Right lobe of liver (tissue), 6 donors: Measurements from ENCODE around the gene ELOA. TPM values are rescaled to one million over a fixed set of nuclear protein-coding genes. Genes with fewer than 3 reads are reported as not detected.
A peak's percentile ranks its signal among the peaks of the same experiment; 100 is the strongest.

Source experiments
- ATAC-seq, 4 donors: fragments of 200-7000 bp; cut with Tn5 transposase; one replicate each; pipeline ENCODE4 v1.9.1; 2020; ENCODE audit warnings: mild to moderate bottlenecking in 4 of 4, moderate library complexity in 4 of 4
- DNase-seq, 3 donors: peaks; one replicate each; pipeline ENCODE4 v3.0.0-alpha.2; 2020
- H3K27ac ChIP-seq, 3 donors: fragments of 200-600 bp; one replicate each; pipeline ENCODE4 v1.8.0; 2022
- H3K27me3 ChIP-seq, 2 donors: fragments of 200-600 bp; one replicate each; pipeline ENCODE4 v1.8.0; 2022
- H3K36me3 ChIP-seq, 4 donors: fragments of 200-600 bp; sonication (generic) in 1 of 4; one replicate each; pipeline versions ENCODE4 v1.5.1 to v1.8.0; 2017 to 2022; ENCODE audit warnings: control low read depth in 1 of 4
- H3K4me1 ChIP-seq, 4 donors: fragments of 200-600 bp; sonication (generic) in 1 of 4; one replicate each; pipeline versions ENCODE4 v1.5.1 to v1.8.0; 2017 to 2022; ENCODE audit warnings: control low read depth in 1 of 4
- H3K4me3 ChIP-seq, 3 donors: fragments of 200-600 bp; one replicate each; pipeline ENCODE4 v1.8.0; 2022
- H3K9me3 ChIP-seq, 4 donors: fragments of 200-600 bp; sonication (generic) in 1 of 4; one replicate each; pipeline versions ENCODE4 v1.5.1 to v1.8.0; 2017 to 2022; ENCODE audit warnings: control low read depth in 1 of 4
- POLR2A ChIP-seq: fragments of 450-650 bp; IDR thresholded peaks from one replicate; pipeline ENCODE4 v1.6.1; 2017; ENCODE audit warnings: antibody characterized with exemption, mild to moderate bottlenecking
- WGBS: methylation state at CpG from one replicate; pipeline ENCODE4 v1.1.6; 2018; ENCODE audit warnings: low coverage, low lambda C conversion rate; ENCODE audit not compliant: insufficient coverage; ENCODE audit errors: missing lambda C conversion rate; 5-methylcytosine and 5-hydroxymethylcytosine counted together
- intact Hi-C, 2 donors: fragments of 100-400 bp; cut with DNase I; formaldehyde crosslinking; loops; one replicate each; pipeline versions ENCODE4 v1.11.2 to v1.14.1; 2022
- total RNA-seq, 6 experiments: library from RNA; depleted of rRNA in 2 of 6; stranded (reverse); fragments of >200 nt in 2 of 6; fragmentation: NEBNext Ultra II Directional in 3 of 6; extraction: Animal tissue kit (Norgen Biotek cat#: 25700) in 3 of 6; gene quantifications; one replicate each; pipeline versions ENCODE4 v1.1.0 to v1.2.4, GENCODE V29; 2016 to 2023
- TF ChIP-seq, protein P1 (sequence below), 4 donors: fragments of 200-600 bp in 3 of 4; fragments of 450-650 bp in 1 of 4; IDR thresholded peaks; one replicate each; pipeline versions ENCODE4 v1.5.1 to v1.8.0; 2016 to 2022; ENCODE audit warnings: antibody characterized with exemption in 4 of 4, mild to moderate bottlenecking in 2 of 4
- donor health status: DM: no; HTN: yes; CAD: no.
- donor health status: DM: no; HTN: no; CAD: no.
- donor health status: DM: no; HTN: no; CAD: no.
- donor health status: DM: no; HTN: yes; CAD: no.
- donor health status: DM: no; HTN: yes; CAD: no.

ELOA gene
- total RNA-seq, 6 experiments from 2014 or later: 21.1 to 42.2 (median 36.1) TPM

DNA sequence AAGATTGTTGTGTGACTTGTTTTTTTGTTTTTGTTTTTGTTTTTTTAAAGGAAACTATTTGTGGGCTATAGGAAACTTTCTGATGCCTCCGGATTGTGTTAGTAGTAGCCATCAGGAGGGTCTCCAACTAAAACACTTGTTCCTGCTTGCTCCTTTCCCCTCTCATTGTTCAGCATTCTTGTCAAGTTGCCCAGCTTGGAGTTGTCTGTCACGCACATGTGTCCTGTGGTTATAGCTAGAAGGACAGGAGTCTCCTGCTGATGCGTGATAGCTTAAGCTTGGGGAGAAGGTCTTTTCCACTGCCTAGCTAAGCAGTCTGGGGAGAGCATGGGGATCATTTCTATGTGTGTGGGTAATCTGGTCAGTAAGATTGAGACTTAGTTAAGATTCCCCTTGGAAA lies 44.4 kb downstream of the ELOA start:
- ATAC-seq (no peak), DNase-seq (no peak)
- no peak for TF ChIP-seq POLR2A
- TF ChIP-seq, protein P1, sequence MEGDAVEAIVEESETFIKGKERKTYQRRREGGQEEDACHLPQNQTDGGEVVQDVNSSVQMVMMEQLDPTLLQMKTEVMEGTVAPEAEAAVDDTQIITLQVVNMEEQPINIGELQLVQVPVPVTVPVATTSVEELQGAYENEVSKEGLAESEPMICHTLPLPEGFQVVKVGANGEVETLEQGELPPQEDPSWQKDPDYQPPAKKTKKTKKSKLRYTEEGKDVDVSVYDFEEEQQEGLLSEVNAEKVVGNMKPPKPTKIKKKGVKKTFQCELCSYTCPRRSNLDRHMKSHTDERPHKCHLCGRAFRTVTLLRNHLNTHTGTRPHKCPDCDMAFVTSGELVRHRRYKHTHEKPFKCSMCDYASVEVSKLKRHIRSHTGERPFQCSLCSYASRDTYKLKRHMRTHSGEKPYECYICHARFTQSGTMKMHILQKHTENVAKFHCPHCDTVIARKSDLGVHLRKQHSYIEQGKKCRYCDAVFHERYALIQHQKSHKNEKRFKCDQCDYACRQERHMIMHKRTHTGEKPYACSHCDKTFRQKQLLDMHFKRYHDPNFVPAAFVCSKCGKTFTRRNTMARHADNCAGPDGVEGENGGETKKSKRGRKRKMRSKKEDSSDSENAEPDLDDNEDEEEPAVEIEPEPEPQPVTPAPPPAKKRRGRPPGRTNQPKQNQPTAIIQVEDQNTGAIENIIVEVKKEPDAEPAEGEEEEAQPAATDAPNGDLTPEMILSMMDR (IDR thresholded peaks at IDR 0.05): no peak
- peaks cover 0 to 2% (median 0%) of the 10 kb centered on the region in 4 donors for H3K9me3 ChIP-seq
- peaks cover 0 to 27% (median 13%) of the 10 kb centered on the region in 4 donors for H3K36me3 ChIP-seq
- H3K27ac ChIP-seq: no peak overlapping the region
- H3K4me3 ChIP-seq: no peak overlapping the region
- WGBS: 73% methylated on average over 2 of the region's 3 CpGs
- intact Hi-C loops: no loop called here
- no peaks in the 10 kb centered on the region for H3K27me3 ChIP-seq
- peaks cover 0 to 4% (median 0%) of the 10 kb centered on the region in 4 donors for H3K4me1 ChIP-seq

DNA sequence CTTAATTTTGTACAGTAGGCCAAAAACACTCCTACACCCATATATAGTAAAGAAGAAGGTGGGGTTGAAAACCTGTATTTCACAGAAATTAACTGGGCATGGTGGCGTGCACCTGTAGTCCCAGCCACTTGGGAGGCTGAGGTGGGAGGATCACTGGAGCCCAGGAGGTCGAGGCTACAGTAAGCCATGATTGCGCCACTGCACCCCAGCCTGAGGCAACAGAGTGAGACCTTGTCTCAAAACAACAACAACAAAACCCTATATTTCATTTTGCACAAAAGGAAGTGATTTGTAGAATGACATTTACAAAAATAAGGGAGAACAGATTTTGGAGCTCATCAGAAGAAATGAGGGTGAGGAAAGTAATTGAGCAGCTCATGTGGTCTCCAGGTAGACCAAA lies 45.4 kb downstream of the ELOA start:
- Histone ChIP-seq H3K27me3 (no peaks in the 10 kb centered on the region), H3K4me1 (peaks cover 0 to 4% (median 0%) of the 10 kb centered on the region in 4 donors), H3K4me3 (no peak overlapping the region), H3K27ac (no peak overlapping the region), H3K9me3 (peaks cover 0 to 2% (median 0%) of the 10 kb centered on the region in 4 donors), H3K36me3 (peaks cover 0 to 27% (median 13%) of the 10 kb centered on the region in 4 donors)
- ATAC-seq (no peak), DNase-seq (no peak)
- intact Hi-C loops: no loop called here
- TF ChIP-seq, protein P1 (IDR thresholded peaks at IDR 0.05): no peak
- TF ChIP-seq POLR2A: no peak
- 100% methylated on average over 1 of the region's 3 CpGs for WGBS

DNA sequence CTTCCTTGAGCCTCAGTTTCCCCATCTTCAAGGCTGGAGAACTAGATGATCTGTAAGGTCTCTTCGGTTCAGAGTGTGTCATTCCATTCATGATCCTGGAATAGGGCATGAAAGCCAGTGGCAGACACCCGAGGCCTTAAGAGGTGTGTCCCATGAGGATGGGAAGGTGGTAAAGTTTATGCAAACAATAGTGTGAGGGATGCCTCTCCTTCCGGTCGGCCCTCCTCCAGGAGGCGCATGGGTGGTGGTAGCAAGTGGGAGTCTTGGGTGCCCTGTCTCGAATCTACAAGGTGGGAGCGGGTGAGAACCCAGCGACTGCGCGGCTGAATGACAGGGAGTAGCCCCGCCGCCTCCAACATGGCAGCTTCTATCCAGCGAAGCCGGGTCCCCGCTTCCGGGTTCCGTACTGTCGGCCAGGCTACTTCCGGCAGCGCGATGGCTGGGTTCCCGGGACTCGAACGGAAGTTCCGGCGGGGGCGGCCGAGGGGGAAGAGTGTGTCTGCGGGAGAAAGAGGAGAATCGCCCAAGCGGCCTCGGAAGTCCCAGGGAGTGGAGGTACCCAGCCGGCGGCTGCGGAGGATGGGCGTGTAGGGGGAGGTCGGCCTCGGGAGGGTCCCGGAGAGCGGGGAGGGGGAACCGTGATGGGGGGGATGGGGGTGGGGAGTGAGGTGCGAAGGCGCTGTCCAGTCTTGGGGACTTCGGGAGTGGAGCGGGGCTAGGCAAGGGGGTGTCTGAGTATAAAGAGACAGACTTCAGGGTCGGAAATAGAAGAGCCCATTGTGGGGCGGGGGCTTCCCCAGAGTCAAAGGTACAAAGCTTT lies 47.6 kb downstream of the ELOA start, which contains the start of gene LYPLA2:
Gene LYPLA2, plus strand, starts transcription at position 450 of the 820 bp plus-strand sequence. CDS start 1,538 bp downstream, outside the sequence.
- peaks cover 0 to 32% (median 12%) of the 10 kb centered on the region in 4 donors for H3K36me3 ChIP-seq
- H3K4me3 ChIP-seq: peak within 1 kb of the TSS; percentile 64 to 80 (median 65)

DNA sequence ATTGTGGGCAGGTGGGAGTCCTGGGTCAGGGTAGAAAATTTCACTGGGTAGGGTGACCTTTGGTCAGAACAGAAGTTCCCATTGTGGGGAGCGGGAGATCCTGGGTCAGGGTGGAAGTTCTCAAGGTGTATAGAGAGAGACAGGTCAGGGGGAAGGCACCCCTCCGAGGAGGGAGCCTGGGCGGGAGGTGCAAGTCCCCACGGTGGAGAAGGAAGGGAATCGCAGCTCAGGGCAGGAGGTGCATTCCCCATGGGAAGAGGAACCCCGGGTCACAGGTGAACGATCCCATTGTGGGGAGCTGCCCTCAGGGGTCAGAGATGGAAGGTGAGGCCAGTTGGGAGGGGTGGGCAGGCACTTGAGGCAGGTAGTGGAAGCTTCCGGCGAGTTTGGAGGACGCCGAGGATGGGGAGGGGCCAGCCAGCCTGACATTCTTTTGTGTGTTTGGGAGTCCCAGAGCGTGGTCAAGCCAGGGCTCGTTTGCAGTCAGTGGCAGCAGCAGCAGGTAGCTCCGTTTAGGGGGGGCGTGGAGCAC lies 48.3 kb downstream of the ELOA start:
- intact Hi-C loops: no loop called here
- TF ChIP-seq POLR2A: no peak
- TF ChIP-seq, protein P1 (IDR thresholded peaks at IDR 0.05): no peak
- DNase-seq: peak in 2 of 3 donors; percentile 50 to 58
- peaks cover 0 to 4% (median 0%) of the 10 kb centered on the region in 4 donors for H3K4me1 ChIP-seq
- H3K4me3 ChIP-seq: peak overlapping the region; percentile 64 to 80 (median 65)
- peak overlapping the region in 2 of 3 donors; percentile 38 to 65 for H3K27ac ChIP-seq
- H3K9me3 ChIP-seq: peaks cover 0 to 2% (median 0%) of the 10 kb centered on the region in 4 donors
- WGBS: 0% methylated on average over 13 of the region's 15 CpGs
- peak; percentile 1 to 14 (median 4) for ATAC-seq
- no peaks in the 10 kb centered on the region for H3K27me3 ChIP-seq
- H3K36me3 ChIP-seq: peaks cover 0 to 28% (median 7%) of the 10 kb centered on the region in 4 donors

More for the DNA sequence above, 47.6 kb downstream of the ELOA start, which contains the start of gene LYPLA2:
- Histone ChIP-seq H3K9me3 (peaks cover 0 to 2% (median 0%) of the 10 kb centered on the region in 4 donors), H3K27ac (peak within 1 kb of the TSS in 2 of 3 donors; percentile 38 to 65), H3K4me1 (peaks cover 0 to 4% (median 0%) of the 10 kb centered on the region in 4 donors), H3K27me3 (no peaks in the 10 kb centered on the region)
- 1% methylated on average over 44 of the region's 47 CpGs for WGBS
- DNase-seq (peak; percentile 95), ATAC-seq (peak; percentile 81 to 91 (median 87))
- intact Hi-C loops: no loop called here
- peak; percentile 47 for TF ChIP-seq POLR2A
- TF ChIP-seq, protein P1 (IDR thresholded peaks at IDR 0.05): no peak
